ENCODE measurements around the gene CCNY.

CCNY gene

GRCh38 chr10:35458500-35459448 lies 122.5 kb downstream of the CCNY start:
- no peak for DNase-seq

DNA sequence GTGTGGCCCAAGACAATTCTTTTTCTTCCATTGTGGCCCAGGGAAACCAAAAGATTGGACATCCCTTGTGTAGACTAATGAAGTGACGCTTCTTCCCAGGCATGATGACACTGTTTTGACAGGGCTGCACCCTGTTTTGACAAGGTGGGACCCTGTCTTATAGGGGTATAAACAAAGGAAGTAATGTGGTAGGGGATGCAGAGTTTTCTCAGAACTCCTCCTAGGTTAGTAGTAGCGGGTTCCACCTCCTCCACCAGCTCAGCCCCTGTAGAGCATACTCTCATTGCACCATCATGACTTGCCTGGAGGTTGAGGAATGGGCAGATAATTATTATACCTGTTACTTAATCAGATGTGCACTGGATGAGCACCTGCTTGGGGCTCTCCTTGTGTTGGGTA lies 123.1 kb downstream of the CCNY start:
- no peak for DNase-seq

GRCh38 chr10:35460852-35461460 lies 124.6 kb downstream of the CCNY start:
- DNase-seq: no peak

- peak; percentile 75 for DNase-seq
Observed at GRCh38 chr10:35462491-35462934, 126.2 kb downstream of the CCNY start.

GRCh38 chr10:35463105-35463867 lies 127.0 kb downstream of the CCNY start:
- no peak for DNase-seq

GRCh38 chr10:35463878-35464277 lies 127.6 kb downstream of the CCNY start:
- peak; percentile 15 for DNase-seq

GRCh38 chr10:35464825-35465456 lies 128.6 kb downstream of the CCNY start:
- peak; percentile 17 for DNase-seq

- DNase-seq: no peak
Observed at GRCh38 chr10:35465673-35466072, 129.4 kb downstream of the CCNY start.

DNA sequence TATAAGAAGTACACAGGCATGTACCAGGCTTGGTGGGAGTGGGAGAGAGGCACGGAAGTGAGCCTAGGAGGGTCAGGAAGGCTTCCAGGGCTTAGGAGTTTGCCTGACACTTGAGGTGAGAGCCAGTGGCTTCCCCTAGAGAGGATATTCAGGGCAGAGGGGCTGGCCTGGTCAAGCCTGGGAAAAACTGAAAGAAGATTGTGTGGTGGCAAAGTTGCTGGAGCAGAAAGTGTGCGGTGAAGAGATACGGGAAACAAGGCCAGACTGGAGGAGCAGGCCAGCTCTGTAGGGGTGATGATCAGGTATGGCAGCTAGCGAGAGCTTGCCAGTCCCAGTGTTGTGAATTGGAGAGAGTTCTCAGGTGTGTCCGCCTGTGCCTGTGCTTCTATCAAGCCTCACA lies 129.9 kb downstream of the CCNY start:
- DNase-seq: no peak

- no peak for DNase-seq
Observed at GRCh38 chr10:35466661-35467060, 130.4 kb downstream of the CCNY start.

DNA sequence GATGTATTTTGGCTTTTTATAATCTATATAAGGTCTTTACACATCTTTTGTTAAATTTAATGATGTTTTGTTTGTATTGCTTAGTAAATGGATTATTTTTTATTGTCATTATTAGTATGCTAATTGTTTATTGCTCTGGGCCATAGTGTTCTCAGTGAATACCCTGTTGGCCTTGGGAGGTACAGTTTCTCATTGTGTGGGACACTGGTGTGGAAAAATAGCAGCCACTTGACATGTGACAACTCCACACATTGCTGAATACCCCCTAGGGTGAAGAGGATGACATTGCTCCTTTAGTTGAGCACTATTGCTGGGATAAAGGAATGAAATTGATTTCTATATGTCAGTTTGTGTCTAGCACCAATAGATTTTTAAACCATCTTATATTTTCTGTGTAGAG lies 130.9 kb downstream of the CCNY start:
- DNase-seq: no peak

DNA sequence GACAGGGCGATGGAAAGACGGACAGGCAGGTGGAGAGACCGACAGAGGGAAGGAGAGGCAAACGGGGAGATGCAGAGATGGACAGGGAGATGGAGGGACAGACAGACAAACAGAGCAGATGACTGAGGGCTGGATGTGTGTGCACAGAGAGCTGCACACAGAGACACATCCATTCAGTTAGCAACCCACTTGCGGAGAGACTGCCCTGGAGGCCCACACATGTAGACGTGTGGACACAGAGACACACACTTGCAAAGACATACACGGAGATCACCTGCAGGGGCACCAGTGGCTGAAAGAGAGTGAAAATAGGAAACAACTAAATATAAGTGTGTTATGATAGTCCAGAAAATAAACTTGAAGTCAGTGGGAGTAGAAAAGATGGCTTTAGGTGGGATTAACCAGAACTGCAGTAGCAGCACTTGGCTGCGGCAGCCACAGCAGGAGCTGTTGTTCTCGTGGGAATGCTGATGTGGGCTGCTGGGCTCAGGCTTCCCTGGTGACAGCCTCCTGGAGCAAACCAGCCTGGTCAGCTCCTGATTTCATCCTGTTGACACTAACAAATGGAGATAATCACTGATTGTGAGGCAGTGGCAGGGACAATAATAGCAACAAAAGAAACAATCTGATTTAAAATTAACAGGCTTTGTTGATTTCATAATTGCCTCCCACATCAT lies 134.1 kb downstream of the CCNY start:
- DNase-seq: peak; percentile 64

GRCh38 chr10:35470925-35471315 lies 134.6 kb downstream of the CCNY start:
- no peak for DNase-seq

DNA sequence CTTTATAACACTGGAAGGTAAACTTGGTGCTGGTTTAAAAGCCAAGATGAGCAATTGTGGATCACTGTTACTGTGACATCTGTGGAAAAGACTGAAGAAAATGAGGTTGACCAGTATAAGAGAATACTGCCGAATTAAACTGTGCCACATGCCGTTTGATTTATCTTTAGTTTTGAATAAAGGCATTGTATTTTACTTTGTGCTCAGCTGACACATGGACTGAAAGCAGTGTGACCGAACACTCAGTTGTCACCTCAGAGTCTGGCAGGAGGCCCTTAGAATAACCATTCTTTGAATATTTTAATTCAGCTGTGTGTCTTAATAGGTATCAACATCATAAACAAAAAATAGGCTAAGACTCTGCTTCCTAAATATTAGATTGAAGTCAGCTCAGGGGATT lies 135.1 kb downstream of the CCNY start:
- DNase-seq: no peak

- no peak for DNase-seq
Observed at GRCh38 chr10:35480142-35480541, 143.8 kb downstream of the CCNY start.

GRCh38 chr10:35481413-35481812 lies 145.1 kb downstream of the CCNY start:
- no peak for DNase-seq

DNA sequence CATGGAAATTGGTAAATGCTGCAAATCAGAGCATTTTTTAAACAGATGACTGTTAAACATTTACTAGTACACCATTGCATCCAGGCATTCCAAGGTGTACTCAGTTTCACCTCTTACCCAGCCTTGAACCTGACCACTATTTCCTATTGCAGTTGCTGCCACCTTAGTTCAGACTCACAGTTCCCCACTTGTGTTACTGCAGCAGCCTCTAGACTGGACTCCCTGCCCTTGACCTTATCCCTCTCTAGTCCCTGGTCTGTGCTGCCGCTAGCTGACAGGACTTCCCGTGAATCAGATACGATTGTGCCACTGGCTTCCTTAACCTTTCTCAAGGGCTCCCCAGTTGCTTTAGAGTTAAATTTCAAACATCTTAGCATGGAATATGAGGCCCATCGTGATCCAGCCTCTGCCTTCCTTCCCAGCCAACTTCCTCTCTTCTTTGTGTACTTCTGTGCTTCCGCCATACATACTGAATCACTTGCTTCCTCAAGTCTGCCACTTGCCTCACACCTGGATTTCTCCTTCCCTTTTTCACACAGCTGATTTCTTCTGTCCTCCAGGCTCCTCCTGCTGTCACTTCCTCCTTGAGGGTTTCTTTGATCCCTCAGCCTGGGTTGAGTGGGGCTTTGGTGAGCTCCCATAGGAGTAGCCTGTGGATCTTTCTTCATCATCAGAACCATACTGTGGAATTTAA lies 150.1 kb downstream of the CCNY start:
- no peak for DNase-seq

- no peak for DNase-seq
Observed at GRCh38 chr10:35487336-35488034, 151.2 kb downstream of the CCNY start.

DNA sequence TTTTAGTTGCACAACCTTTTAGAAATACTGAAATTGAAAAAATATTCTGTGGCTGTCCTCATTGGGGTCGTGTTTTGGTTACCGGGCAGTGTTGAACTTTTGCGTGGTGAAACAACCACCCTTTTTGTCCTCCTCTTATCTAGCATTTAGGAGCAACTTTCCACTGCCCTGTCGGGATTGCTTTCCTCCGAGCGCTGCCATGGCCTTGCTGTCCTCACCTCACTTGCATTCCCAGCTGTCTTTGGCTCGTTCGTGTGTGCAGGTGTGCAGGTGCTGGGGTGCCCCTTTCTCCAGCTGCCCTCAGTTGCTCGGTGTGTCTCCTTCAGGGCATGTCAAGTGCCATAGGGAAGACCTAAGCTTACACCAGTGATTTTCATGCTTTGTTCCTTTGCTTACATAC lies 151.9 kb downstream of the CCNY start:
- no peak for DNase-seq

GRCh38 chr10:35492386-35493195 lies 156.3 kb downstream of the CCNY start:
- DNase-seq: peak; percentile 23
